Measurements from ENCODE around the gene RNF213. TPM values are rescaled to one million over a fixed set of nuclear protein-coding genes. Genes with fewer than 3 reads are reported as not detected.

The RNF213 gene
- polyA plus RNA-seq, 1 donor (not counting 4 experiments of a cell fraction or from before 2014, with no cell fraction given): 24.4 TPM

GRCh38 chr17:80414803-80415625, 154.4 kb downstream of the RNF213 start, which contains the start of gene ENDOV:
TSS of gene ENDOV (plus strand) at chr17:80415167. CDS start at chr17:80415195, 28 bp downstream.
- TF ChIP-seq EZH2 (IDR thresholded peaks at IDR 0.05; ENCODE audit: low read length) (no peak), CTCF (optimal IDR thresholded peaks at IDR 0.05 in 1 of 3, IDR thresholded peaks at IDR 0.05 in 1 of 3, conservative IDR thresholded peaks at IDR 0.05 in 1 of 3; ENCODE audit: extremely low read depth in 1 of 3, insufficient read depth in 2 of 3, low read length in 3 of 3) (no peak)
- Histone ChIP-seq H3K4me3 (ENCODE audit: control insufficient read depth in 2 of 3, extremely low read depth in 1 of 3, insufficient read depth in 2 of 3, low read depth in 1 of 3, low read length in 3 of 3) (peak within 1 kb of the TSS; percentile 74 to 97 (median 86)), H3K4me1 (ENCODE audit: control insufficient read depth, extremely low read depth, insufficient read depth, low read length) (peaks cover 13% of the 10 kb centered on the region), H3K4me2 (ENCODE audit: control insufficient read depth, extremely low read depth, insufficient read depth, low read depth, low read length) (peak within 1 kb of the TSS; percentile 99), H3K9ac (ENCODE audit: control insufficient read depth, extremely low read depth, insufficient read depth, low read length) (peak within 1 kb of the TSS; percentile 97), H3K27me3 (ENCODE audit: control insufficient read depth, extremely low read depth, insufficient read depth, low read length) (no peaks in the 10 kb centered on the region), H4K20me1 (ENCODE audit: control insufficient read depth, extremely low read depth, insufficient read depth, low read length) (no peaks in the 10 kb centered on the region), H2AFZ (ENCODE audit: control insufficient read depth, low read length) (peak within 1 kb of the TSS; percentile 95), H3K9me1 (ENCODE audit: control insufficient read depth, extremely low read depth, insufficient read depth, low read length) (peaks cover 4% of the 10 kb centered on the region), H3K79me2 (ENCODE audit: control insufficient read depth, insufficient read depth, low read length) (peaks cover 25% of the 10 kb centered on the region), H3K9me3 (ENCODE audit: control insufficient read depth, low read depth, low read length) (no peaks in the 10 kb centered on the region), H3K36me3 (ENCODE audit: control insufficient read depth in 2 of 2, extremely low read depth in 1 of 2, insufficient read depth in 2 of 2, low read length in 2 of 2) (peaks cover 6 to 16% of the 10 kb centered on the region in 2 experiments), H3K27ac (ENCODE audit: control insufficient read depth, insufficient read depth, low read length) (peak within 1 kb of the TSS; percentile 98)
- no peak for DNase-seq (ENCODE audit: low read depth, low spot score)
- dilution Hi-C loops (cut with MboI; ENCODE audit: extremely low pct_ligation_motif_present, low sequenced_read_pairs): no loop called here
- FAIRE-seq: no peak

GRCh38 chr17:80415626-80416137, 155.0 kb downstream of the RNF213 start:
- Histone ChIP-seq H3K4me1 (ENCODE audit: control insufficient read depth, extremely low read depth, insufficient read depth, low read length) (peaks cover 13% of the 10 kb centered on the region), H3K9ac (ENCODE audit: control insufficient read depth, extremely low read depth, insufficient read depth, low read length) (peak overlapping the region; percentile 97), H3K36me3 (ENCODE audit: control insufficient read depth in 2 of 2, extremely low read depth in 1 of 2, insufficient read depth in 2 of 2, low read length in 2 of 2) (peaks cover 9 to 16% of the 10 kb centered on the region in 2 experiments), H3K79me2 (ENCODE audit: control insufficient read depth, insufficient read depth, low read length) (peaks cover 25% of the 10 kb centered on the region), H3K4me3 (ENCODE audit: control insufficient read depth in 2 of 3, extremely low read depth in 1 of 3, insufficient read depth in 2 of 3, low read depth in 1 of 3, low read length in 3 of 3) (peak overlapping the region; percentile 74 to 97 (median 86)), H3K9me3 (ENCODE audit: control insufficient read depth, low read depth, low read length) (no peaks in the 10 kb centered on the region), H3K27me3 (ENCODE audit: control insufficient read depth, extremely low read depth, insufficient read depth, low read length) (no peaks in the 10 kb centered on the region), H3K27ac (ENCODE audit: control insufficient read depth, insufficient read depth, low read length) (peak overlapping the region; percentile 98), H2AFZ (ENCODE audit: control insufficient read depth, low read length) (peak overlapping the region; percentile 93), H4K20me1 (ENCODE audit: control insufficient read depth, extremely low read depth, insufficient read depth, low read length) (peaks cover 3% of the 10 kb centered on the region), H3K4me2 (ENCODE audit: control insufficient read depth, extremely low read depth, insufficient read depth, low read depth, low read length) (peak overlapping the region; percentile 80), H3K9me1 (ENCODE audit: control insufficient read depth, extremely low read depth, insufficient read depth, low read length) (peaks cover 4% of the 10 kb centered on the region)
- DNase-seq (ENCODE audit: low read depth, low spot score) (no peak), FAIRE-seq (no peak)
- TF ChIP-seq EZH2 (IDR thresholded peaks at IDR 0.05; ENCODE audit: low read length) (no peak), CTCF (optimal IDR thresholded peaks at IDR 0.05 in 1 of 3, IDR thresholded peaks at IDR 0.05 in 1 of 3, conservative IDR thresholded peaks at IDR 0.05 in 1 of 3; ENCODE audit: extremely low read depth in 1 of 3, insufficient read depth in 2 of 3, low read length in 3 of 3) (no peak)
- dilution Hi-C loops (cut with MboI; ENCODE audit: extremely low pct_ligation_motif_present, low sequenced_read_pairs): no loop called here

All from keratinocyte (primary cell).